ENCODE data around the gene TMEM130.

TMEM130 gene

DNA sequence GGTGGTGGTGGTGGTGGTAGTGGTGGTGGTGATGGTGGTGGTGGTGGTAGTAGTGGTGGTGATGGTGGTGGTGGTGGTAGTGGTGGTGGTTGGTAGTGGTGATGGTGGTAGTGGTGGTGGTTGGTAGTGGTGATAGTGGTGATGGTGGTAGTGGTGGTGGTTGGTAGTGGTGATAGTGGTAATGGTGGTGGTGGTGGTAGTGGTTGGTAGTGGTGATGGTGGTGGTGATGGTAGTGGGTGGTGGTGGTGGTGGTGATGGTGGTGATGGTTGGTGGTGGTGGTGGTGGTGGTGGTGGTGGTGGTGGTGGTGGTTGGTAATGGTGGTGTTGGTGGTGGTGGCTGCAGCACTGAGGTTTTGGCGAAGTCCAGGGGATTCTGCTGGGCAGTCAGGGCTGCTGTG lies 58.5 kb downstream of the TMEM130 start:
- no peak for TF ChIP-seq CTCF (IDR thresholded peaks at IDR 0.05; ENCODE audit: low read depth, low read length)
- no peaks in the 10 kb centered on the region for H3K36me3 ChIP-seq
- no peaks in the 10 kb centered on the region for H3K27me3 ChIP-seq
- DNase-seq: no peak
- peaks cover 3% of the 10 kb centered on the region; the same call in 1 of the 2 replicates for H3K4me1 ChIP-seq
- no peaks in the 10 kb centered on the region for H3K9me3 ChIP-seq
- H3K4me3 ChIP-seq (ENCODE audit: low read depth, low read length): no peak overlapping the region

GRCh38 chr7:98810153-98810802 lies 59.5 kb downstream of the TMEM130 start:
- TF ChIP-seq CTCF (IDR thresholded peaks at IDR 0.05; ENCODE audit: low read depth, low read length): no peak
- H3K36me3 ChIP-seq: no peaks in the 10 kb centered on the region
- no peak overlapping the region for H3K4me3 ChIP-seq (ENCODE audit: low read depth, low read length)
- H3K27me3 ChIP-seq: no peaks in the 10 kb centered on the region
- peak; percentile 74 for DNase-seq
- no peaks in the 10 kb centered on the region for H3K9me3 ChIP-seq
- H3K4me1 ChIP-seq: peaks cover 3% of the 10 kb centered on the region; the same call in 1 of the 2 replicates

DNA sequence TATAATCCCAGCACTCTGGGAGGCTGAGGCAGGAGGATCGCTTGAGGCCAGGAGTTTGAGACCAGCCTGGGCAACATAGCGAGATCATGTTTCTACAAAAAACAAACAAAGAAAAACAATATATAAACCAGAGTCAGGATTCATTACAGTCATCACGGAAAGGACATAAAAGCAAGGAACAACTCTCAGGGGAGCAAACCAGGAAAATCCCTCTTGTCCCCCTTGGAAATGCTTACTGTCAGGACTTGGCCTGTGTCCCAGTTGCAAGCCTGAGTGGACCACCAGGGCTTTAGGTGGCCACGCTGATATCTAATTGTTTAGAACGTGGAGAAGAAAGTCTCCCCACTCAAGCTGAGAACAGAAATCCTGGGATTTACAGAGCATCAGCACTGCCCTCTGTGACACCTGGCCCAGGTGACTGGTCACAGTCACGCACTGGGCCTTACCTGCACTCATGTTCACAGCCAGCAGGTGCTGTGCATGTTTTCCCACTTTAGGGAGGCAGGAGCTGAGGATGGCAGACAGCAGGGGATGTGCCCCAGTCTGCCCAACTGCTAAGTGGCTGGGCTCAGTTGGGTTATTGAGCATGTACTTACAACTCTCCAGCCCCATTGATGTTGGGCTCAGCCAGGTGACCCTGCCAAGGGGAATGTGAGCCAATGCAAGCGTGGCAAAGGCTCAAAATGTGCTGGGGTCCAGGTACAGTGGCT lies 60.9 kb downstream of the TMEM130 start:
- Histone ChIP-seq H3K27me3 (no peaks in the 10 kb centered on the region), H3K4me1 (peaks cover 3% of the 10 kb centered on the region; the same call in 1 of the 2 replicates), H3K36me3 (no peaks in the 10 kb centered on the region), H3K4me3 (ENCODE audit: low read depth, low read length) (no peak overlapping the region), H3K9me3 (no peaks in the 10 kb centered on the region)
- TF ChIP-seq CTCF (IDR thresholded peaks at IDR 0.05; ENCODE audit: low read depth, low read length): no peak
- no peak for DNase-seq

GRCh38 chr7:98807068-98808048 lies 62.5 kb downstream of the TMEM130 start:
- TF ChIP-seq CTCF (IDR thresholded peaks at IDR 0.05; ENCODE audit: low read depth, low read length): no peak
- Histone ChIP-seq H3K27me3 (no peaks in the 10 kb centered on the region), H3K4me3 (ENCODE audit: low read depth, low read length) (no peak overlapping the region), H3K9me3 (no peaks in the 10 kb centered on the region), H3K4me1 (peaks cover 3% of the 10 kb centered on the region; the same call in 1 of the 2 replicates), H3K36me3 (no peaks in the 10 kb centered on the region)
- DNase-seq: no peak

DNA sequence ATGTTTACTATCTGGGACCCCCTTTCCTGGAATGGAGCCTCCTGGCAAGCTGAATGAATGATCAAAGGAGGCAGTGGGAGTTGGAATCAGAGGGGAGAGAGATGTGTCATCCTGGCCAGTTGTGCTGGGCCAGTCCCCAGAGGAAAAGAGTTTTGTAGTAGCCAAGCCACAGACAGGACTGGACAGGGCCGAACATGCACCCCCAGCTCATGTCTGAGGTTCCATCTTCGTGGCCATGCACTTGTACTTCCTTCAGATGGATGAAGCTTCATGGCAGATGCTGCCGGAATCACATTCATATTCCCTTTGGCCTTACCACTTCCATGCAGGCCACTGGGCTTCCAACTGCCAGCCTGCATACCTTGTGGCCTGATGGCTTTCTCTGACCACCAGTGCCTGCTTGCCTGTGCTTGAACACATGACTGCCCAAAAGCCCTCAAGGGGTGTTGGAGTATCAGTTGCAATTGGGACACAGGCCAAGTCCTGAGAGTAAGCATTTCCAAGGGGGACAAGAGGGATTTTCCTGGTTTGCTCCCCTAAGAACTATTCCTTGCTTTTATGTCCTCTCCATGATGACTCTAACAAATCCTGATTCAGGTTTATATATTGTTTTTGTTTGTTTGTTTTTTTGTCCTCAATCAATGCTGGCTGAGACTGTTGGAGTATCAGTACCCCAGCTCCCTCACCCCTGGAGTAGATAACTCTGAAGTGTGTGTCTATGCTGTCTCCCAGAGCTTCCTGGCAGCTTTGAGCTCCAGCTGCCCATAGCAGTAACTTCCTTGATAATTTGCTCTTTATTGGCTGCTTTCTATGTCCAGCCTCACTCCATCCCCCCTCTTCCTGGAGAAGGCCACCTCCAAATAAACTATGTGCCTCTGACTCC lies 63.6 kb downstream of the TMEM130 start:
- H3K4me3 ChIP-seq (ENCODE audit: low read depth, low read length): no peak overlapping the region
- no peak for TF ChIP-seq CTCF (IDR thresholded peaks at IDR 0.05; ENCODE audit: low read depth, low read length)
- no peaks in the 10 kb centered on the region for H3K9me3 ChIP-seq
- no peaks in the 10 kb centered on the region for H3K36me3 ChIP-seq
- DNase-seq: no peak
- no peaks in the 10 kb centered on the region for H3K27me3 ChIP-seq
- peaks cover 3% of the 10 kb centered on the region; the same call in 1 of the 2 replicates for H3K4me1 ChIP-seq

Measured in BE2C (cell line).